A549 (cell line): Measurements from ENCODE around the gene SOX6.

Experiments
- CEBPB ChIP-seq, 2 experiments: fragments of >200 bp in 1 of 2; sonication (Bioruptor Twin) in 1 of 2; formaldehyde crosslinking in 1 of 2; IDR thresholded peaks; 2 replicates each; pipeline ENCODE4 v1.6.1; 2012 to 2016
- CTCF ChIP-seq: fragments of >200 bp; sonication (Bioruptor Twin); formaldehyde crosslinking; IDR thresholded peaks from 3 replicates; pipeline ENCODE4 v1.5.1; 2016
- E2F6 ChIP-seq: IDR thresholded peaks from 2 replicates; pipeline ENCODE4 v1.6.1; 2012; ENCODE audit warnings: low read depth, borderline replicate concordance
- EP300 ChIP-seq, 2 experiments: fragments of >200 bp; sonication (Bioruptor Twin); formaldehyde crosslinking; IDR thresholded peaks; 2 replicates in 1 of 2; 3 replicates in 1 of 2; pipeline ENCODE4 v1.6.1; 2016 to 2017
- ESRRA ChIP-seq: fragments of 150-350 bp; IDR thresholded peaks from 2 replicates; pipeline ENCODE4 v1.6.1; 2014; ENCODE audit warnings: mild to moderate bottlenecking, low read length, borderline replicate concordance
- HOXB13 ChIP-seq: fragments of 250-450 bp; sonication (Bioruptor Pico); IDR thresholded peaks from 2 replicates; pipeline ENCODE4 v1.5.0; 2020; ENCODE audit warnings: low read depth, mild to moderate bottlenecking, moderate library complexity
- MAX ChIP-seq: IDR thresholded peaks from 2 replicates; pipeline ENCODE4 v1.6.1; 2012
- MYC ChIP-seq: IDR thresholded peaks from 2 replicates; pipeline ENCODE4 v1.6.1; 2012; ENCODE audit warnings: mild to moderate bottlenecking, inconsistent platforms, low read length, improper control_type of control experiment, borderline replicate concordance
- POLR2A ChIP-seq: IDR thresholded peaks from 2 replicates; pipeline ENCODE4 v1.6.1; 2012; ENCODE audit warnings: mild to moderate bottlenecking, low read length
- POLR2AphosphoS2 ChIP-seq: conservative IDR thresholded peaks from 2 replicates; pipeline ENCODE4 v1.6.1; 2012; ENCODE audit warnings: low read length, improper control_type of control experiment, inconsistent platforms
- REST ChIP-seq: fragments of 200-600 bp; sonication (generic); IDR thresholded peaks from 2 replicates; pipeline ENCODE4 v1.6.1; 2016; ENCODE audit warnings: antibody characterized with exemption, mild to moderate bottlenecking, moderate library complexity
- USF2 ChIP-seq: fragments of 450-650 bp; IDR thresholded peaks from 2 replicates; pipeline ENCODE4 v1.6.1; 2014; ENCODE audit warnings: antibody characterized with exemption

GRCh38 chr11:16347928-16348685, 8.2 kb downstream of the SOX6 start:
- TF ChIP-seq CTCF (no peak), E2F6 (no peak), EP300 (IDR thresholded peaks at IDR 0.05) (no peak), REST (no peak), POLR2AphosphoS2 (no peak), MAX (no peak), MYC (no peak), ESRRA (no peak), POLR2A (no peak), CEBPB (IDR thresholded peaks at IDR 0.05) (no peak), HOXB13 (no peak), USF2 (no peak)
